Measurements from ENCODE around the gene THOC6. TPM values are rescaled to one million over a fixed set of nuclear protein-coding genes. Genes with fewer than 3 reads are reported as not detected.

The THOC6 gene
- polyA plus RNA-seq, 1 donor from 2014 or later = 11.4 TPM

DNA sequence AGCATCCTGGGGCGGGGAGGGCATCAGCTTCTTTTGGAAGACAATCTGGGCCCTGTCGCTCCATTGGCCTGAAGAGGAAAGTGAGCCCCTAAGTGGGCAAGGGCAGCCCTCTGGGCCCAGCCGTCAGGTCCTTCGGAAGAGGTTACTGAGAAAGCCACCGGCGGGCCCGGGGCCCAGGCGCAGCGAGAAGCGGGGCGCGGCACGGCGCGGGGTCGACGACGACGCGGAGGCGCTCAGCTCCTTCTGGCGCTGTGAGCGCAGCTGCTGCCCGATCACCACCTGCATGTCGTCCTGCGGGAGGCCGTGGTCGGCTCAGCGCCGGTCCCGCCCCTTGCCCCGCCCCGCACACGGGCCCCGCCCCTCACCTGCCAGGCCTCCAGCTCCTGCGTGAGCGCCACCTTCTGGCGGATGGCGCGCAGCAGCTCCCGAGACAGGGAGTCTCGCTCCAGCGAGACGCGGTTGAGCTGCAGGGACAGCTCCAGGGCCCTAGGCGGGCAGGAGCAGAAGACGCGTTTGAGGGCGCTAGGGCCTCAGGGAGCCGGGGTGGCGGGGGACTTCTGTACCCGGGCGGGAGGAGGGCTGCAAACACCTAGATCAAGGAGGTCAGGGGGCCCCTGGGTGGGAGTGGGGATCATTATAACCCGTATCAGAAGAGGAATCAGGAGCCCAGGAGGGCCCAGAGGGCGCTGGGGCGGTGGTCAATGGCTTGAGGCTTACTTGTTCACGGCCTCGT lies 4.3 kb downstream of the THOC6 start:
- H3K27ac ChIP-seq (ENCODE audit: low read length) = no peak overlapping the region
- H2AFZ ChIP-seq (ENCODE audit: low read depth, low read length) = no peak overlapping the region
- no peaks in the 10 kb centered on the region for H3F3A ChIP-seq (ENCODE audit: insufficient read depth, low read length, poor library complexity, severe bottlenecking)
- H3K36me3 ChIP-seq (ENCODE audit: insufficient read depth, low read length) = no peaks in the 10 kb centered on the region
- H3K79me2 ChIP-seq (replicated peaks; ENCODE audit: insufficient read depth, low read length) = no peaks in the 10 kb centered on the region
- H3K4me3 ChIP-seq (ENCODE audit: low read length) = peak overlapping the region; percentile 61
- H3K27me3 ChIP-seq (ENCODE audit: insufficient read depth, low read depth, low read length) = peaks cover 9% of the 10 kb centered on the region
- no peaks in the 10 kb centered on the region for H3K9me3 ChIP-seq (ENCODE audit: low read length)
- peak overlapping the region; percentile 48 for H3K9ac ChIP-seq (ENCODE audit: low read length)
- H3K9me2 ChIP-seq (ENCODE audit: insufficient read depth, low read length) = no peaks in the 10 kb centered on the region
- no peak overlapping the region for H3K4me2 ChIP-seq (ENCODE audit: low read length)
- no peaks in the 10 kb centered on the region for H4K20me1 ChIP-seq (ENCODE audit: insufficient read depth)
- TF ChIP-seq SMC3 (conservative IDR thresholded peaks at IDR 0.05; ENCODE audit: poor library complexity) = peak; percentile 50
- TF ChIP-seq MXI1 (conservative IDR thresholded peaks at IDR 0.05; ENCODE audit: poor library complexity, severe bottlenecking) = no peak
- TF ChIP-seq EZH2 (IDR thresholded peaks at IDR 0.05; ENCODE audit: borderline replicate concordance, insufficient read depth, low read length, poor library complexity, severe bottlenecking) = no peak
- TF ChIP-seq, protein P1, sequence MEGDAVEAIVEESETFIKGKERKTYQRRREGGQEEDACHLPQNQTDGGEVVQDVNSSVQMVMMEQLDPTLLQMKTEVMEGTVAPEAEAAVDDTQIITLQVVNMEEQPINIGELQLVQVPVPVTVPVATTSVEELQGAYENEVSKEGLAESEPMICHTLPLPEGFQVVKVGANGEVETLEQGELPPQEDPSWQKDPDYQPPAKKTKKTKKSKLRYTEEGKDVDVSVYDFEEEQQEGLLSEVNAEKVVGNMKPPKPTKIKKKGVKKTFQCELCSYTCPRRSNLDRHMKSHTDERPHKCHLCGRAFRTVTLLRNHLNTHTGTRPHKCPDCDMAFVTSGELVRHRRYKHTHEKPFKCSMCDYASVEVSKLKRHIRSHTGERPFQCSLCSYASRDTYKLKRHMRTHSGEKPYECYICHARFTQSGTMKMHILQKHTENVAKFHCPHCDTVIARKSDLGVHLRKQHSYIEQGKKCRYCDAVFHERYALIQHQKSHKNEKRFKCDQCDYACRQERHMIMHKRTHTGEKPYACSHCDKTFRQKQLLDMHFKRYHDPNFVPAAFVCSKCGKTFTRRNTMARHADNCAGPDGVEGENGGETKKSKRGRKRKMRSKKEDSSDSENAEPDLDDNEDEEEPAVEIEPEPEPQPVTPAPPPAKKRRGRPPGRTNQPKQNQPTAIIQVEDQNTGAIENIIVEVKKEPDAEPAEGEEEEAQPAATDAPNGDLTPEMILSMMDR (IDR thresholded peaks at IDR 0.05; ENCODE audit: poor library complexity, severe bottlenecking) = peak; percentile 75
- TF ChIP-seq POLR2AphosphoS5 (IDR thresholded peaks at IDR 0.05) = no peak
- TF ChIP-seq RAD21 (conservative IDR thresholded peaks at IDR 0.05) = peak; percentile 52
- TF ChIP-seq EP300 (conservative IDR thresholded peaks at IDR 0.05; ENCODE audit: poor library complexity, severe bottlenecking) = no peak
- TF ChIP-seq, protein P2, sequence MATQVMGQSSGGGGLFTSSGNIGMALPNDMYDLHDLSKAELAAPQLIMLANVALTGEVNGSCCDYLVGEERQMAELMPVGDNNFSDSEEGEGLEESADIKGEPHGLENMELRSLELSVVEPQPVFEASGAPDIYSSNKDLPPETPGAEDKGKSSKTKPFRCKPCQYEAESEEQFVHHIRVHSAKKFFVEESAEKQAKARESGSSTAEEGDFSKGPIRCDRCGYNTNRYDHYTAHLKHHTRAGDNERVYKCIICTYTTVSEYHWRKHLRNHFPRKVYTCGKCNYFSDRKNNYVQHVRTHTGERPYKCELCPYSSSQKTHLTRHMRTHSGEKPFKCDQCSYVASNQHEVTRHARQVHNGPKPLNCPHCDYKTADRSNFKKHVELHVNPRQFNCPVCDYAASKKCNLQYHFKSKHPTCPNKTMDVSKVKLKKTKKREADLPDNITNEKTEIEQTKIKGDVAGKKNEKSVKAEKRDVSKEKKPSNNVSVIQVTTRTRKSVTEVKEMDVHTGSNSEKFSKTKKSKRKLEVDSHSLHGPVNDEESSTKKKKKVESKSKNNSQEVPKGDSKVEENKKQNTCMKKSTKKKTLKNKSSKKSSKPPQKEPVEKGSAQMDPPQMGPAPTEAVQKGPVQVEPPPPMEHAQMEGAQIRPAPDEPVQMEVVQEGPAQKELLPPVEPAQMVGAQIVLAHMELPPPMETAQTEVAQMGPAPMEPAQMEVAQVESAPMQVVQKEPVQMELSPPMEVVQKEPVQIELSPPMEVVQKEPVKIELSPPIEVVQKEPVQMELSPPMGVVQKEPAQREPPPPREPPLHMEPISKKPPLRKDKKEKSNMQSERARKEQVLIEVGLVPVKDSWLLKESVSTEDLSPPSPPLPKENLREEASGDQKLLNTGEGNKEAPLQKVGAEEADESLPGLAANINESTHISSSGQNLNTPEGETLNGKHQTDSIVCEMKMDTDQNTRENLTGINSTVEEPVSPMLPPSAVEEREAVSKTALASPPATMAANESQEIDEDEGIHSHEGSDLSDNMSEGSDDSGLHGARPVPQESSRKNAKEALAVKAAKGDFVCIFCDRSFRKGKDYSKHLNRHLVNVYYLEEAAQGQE (IDR thresholded peaks at IDR 0.05; ENCODE audit: borderline replicate concordance) = no peak

DNA sequence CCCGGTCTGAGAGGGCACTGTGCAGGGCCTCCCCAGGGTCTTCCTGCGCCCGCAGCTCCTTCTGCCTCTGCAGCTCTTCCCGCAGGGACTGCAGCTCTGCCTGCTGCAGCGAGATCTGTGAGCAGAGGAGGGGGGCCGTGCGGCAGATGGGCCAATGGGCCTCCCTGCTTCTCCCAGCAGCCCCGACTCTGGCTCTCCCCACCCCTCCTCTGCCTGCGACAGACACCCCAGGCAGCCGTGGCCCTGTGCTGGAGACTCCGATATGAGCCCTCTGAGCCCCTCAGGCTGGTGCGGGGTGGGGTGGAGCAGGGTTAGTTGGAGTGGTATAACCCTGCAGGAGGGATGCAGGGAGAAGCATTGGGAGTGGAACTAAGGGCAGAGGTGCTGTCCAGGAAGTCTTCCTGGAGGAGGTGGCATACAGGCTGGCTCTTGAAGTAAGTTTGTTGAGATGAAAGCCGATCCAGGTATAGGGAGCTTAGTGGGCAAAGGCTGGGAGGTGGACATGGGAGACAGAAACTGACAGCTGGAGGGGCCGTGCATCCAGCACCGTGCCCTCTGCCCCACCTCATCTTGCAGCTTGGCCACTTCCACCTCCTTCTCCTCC lies 5.0 kb downstream of the THOC6 start:
- Histone ChIP-seq H3K36me3 (ENCODE audit: insufficient read depth, low read length) (no peaks in the 10 kb centered on the region), H3K9me2 (ENCODE audit: insufficient read depth, low read length) (no peaks in the 10 kb centered on the region), H3K27ac (ENCODE audit: low read length) (no peak overlapping the region), H3K9ac (ENCODE audit: low read length) (peak overlapping the region; percentile 48), H2AFZ (ENCODE audit: low read depth, low read length) (no peak overlapping the region), H4K20me1 (ENCODE audit: insufficient read depth) (no peaks in the 10 kb centered on the region), H3K9me3 (ENCODE audit: low read length) (no peaks in the 10 kb centered on the region), H3K79me2 (replicated peaks; ENCODE audit: insufficient read depth, low read length) (no peaks in the 10 kb centered on the region), H3F3A (ENCODE audit: insufficient read depth, low read length, poor library complexity, severe bottlenecking) (no peaks in the 10 kb centered on the region), H3K4me3 (ENCODE audit: low read length) (peak overlapping the region; percentile 61), H3K4me2 (ENCODE audit: low read length) (no peak overlapping the region), H3K27me3 (ENCODE audit: insufficient read depth, low read depth, low read length) (peaks cover 15% of the 10 kb centered on the region)
- TF ChIP-seq SMC3 (conservative IDR thresholded peaks at IDR 0.05; ENCODE audit: poor library complexity) (no peak), EZH2 (IDR thresholded peaks at IDR 0.05; ENCODE audit: borderline replicate concordance, insufficient read depth, low read length, poor library complexity, severe bottlenecking) (no peak)
- TF ChIP-seq, protein P1 (IDR thresholded peaks at IDR 0.05; ENCODE audit: poor library complexity, severe bottlenecking) = no peak
